PC-3 (cell line): ENCODE results near the gene NHSL1.

ENCODE experiments used
- CTCF ChIP-seq: fragments of 300-600 bp; sonication (generic); conservative IDR thresholded peaks from 2 replicates; pipeline ENCODE4 v1.5.1; 2017; ENCODE audit warnings: antibody characterized with exemption, low read depth, mild to moderate bottlenecking, low read length
- EZH2 ChIP-seq: fragments of 300-600 bp; sonication (generic); IDR thresholded peaks from one replicate; pipeline ENCODE4 v1.6.1; 2017; ENCODE audit warnings: antibody characterized with exemption, mild to moderate bottlenecking, low read length; ENCODE audit not compliant: unreplicated experiment

GRCh38 chr6:138464085-138464484, 35.2 kb downstream of the NHSL1 start:
- no peak for TF ChIP-seq CTCF
- TF ChIP-seq EZH2: no peak
